Fibroblast of lung (primary cell): Measurements from ENCODE around the gene MICAL3. TPM values are rescaled to one million over a fixed set of nuclear protein-coding genes. Genes with fewer than 3 reads are reported as not detected.

Source experiments
- DNase-seq, 2 donors: peaks; one replicate each; pipeline versions ENCODE4 v3.0.0 to v3.0.0-alpha.2; 2010; ENCODE audit warnings: low read depth in 2 of 2
- H2AFZ ChIP-seq: 2 replicates; pipeline ENCODE4 v1.5.1; 2012; ENCODE audit warnings: low read length, control low read depth, inconsistent platforms
- H3K27ac ChIP-seq: 2 replicates; pipeline ENCODE4 v1.5.1; 2011; ENCODE audit warnings: low read length, control low read depth; ENCODE audit not compliant: insufficient read depth
- H3K27me3 ChIP-seq: 2 replicates; pipeline ENCODE4 v1.5.1; 2011; ENCODE audit warnings: mild to moderate bottlenecking, low read length; ENCODE audit not compliant: control insufficient read depth, insufficient read depth
- H3K36me3 ChIP-seq: 2 replicates; pipeline ENCODE4 v1.5.1; 2011; ENCODE audit warnings: low read length; ENCODE audit not compliant: control insufficient read depth, insufficient read depth
- H3K4me1 ChIP-seq: 2 replicates; pipeline ENCODE4 v1.5.1; 2011; ENCODE audit warnings: low read length; ENCODE audit not compliant: control insufficient read depth, insufficient read depth; ENCODE audit errors: extremely low read depth
- H3K4me2 ChIP-seq: 2 replicates; pipeline ENCODE4 v1.5.1; 2011; ENCODE audit warnings: low read length, control low read depth; ENCODE audit not compliant: insufficient read depth; ENCODE audit errors: extremely low read depth
- H3K4me3 ChIP-seq, 4 experiments: fragments of 200-600 bp in 1 of 4; sonication (generic) in 1 of 4; replicated peaks in 1 of 4; 2 replicates each; pipeline ENCODE4 v1.5.1; 2011 to 2016; ENCODE audit warnings: low read length in 4 of 4, low read depth in 3 of 4, mild to moderate bottlenecking in 3 of 4, control low read depth in 2 of 4, inconsistent platforms in 1 of 4, mixed read lengths in 1 of 4; ENCODE audit not compliant: insufficient read depth in 1 of 4; ENCODE audit errors: control extremely low read depth in 1 of 4
- H3K79me2 ChIP-seq: 2 replicates; pipeline ENCODE4 v1.5.1; 2012; ENCODE audit warnings: mild to moderate bottlenecking, low read length, inconsistent platforms; ENCODE audit not compliant: control insufficient read depth, insufficient read depth
- H3K9ac ChIP-seq: 2 replicates; pipeline ENCODE4 v1.5.1; 2011; ENCODE audit warnings: mild to moderate bottlenecking, low read length, control low read depth; ENCODE audit not compliant: insufficient read depth
- H3K9me3 ChIP-seq: 2 replicates; pipeline ENCODE4 v1.5.1; 2012; ENCODE audit warnings: low read depth, low read length; ENCODE audit not compliant: control insufficient read depth, insufficient read depth
- H4K20me1 ChIP-seq: 2 replicates; pipeline ENCODE4 v1.5.1; 2011; ENCODE audit warnings: low read length; ENCODE audit not compliant: control insufficient read depth, insufficient read depth; ENCODE audit errors: extremely low read depth
- CTCF ChIP-seq, 2 donors: IDR thresholded peaks in 1 of 2; conservative IDR thresholded peaks in 1 of 2; 1 replicate in 1 of 2; 2 replicates in 1 of 2; pipeline ENCODE4 v1.5.1; 2011 to 2012; ENCODE audit warnings: low read length in 2 of 2, control low read depth in 1 of 2, inconsistent platforms in 1 of 2, low read depth in 1 of 2, mild to moderate bottlenecking in 1 of 2
- EZH2 ChIP-seq: IDR thresholded peaks from 2 replicates; pipeline ENCODE4 v1.5.1; 2012; ENCODE audit warnings: low read length, control low read depth, mild to moderate bottlenecking; ENCODE audit errors: missing control alignments
- polyA plus RNA-seq, 2 donors: library from polyadenylated mRNA; depleted of rRNA in 1 of 2; stranded (reverse) in 1 of 2; unstranded in 1 of 2; fragments of >200 nt; gene quantifications; 2 replicates each; pipeline ENCODE4 v1.2.1, GENCODE V29; 2011 to 2012; ENCODE audit warnings: missing spikeins in 1 of 2
- total RNA-seq: library from RNA; depleted of rRNA; stranded (reverse); fragments of >200 nt; gene quantifications from 2 replicates; pipeline ENCODE4 v1.2.1, GENCODE V29; 2014

The MICAL3 gene
- total and polyA plus RNA-seq, 2 donors (not counting 1 experiment from before 2014, with no cell fraction given) = 10.8 to 22.6 TPM

- Histone ChIP-seq H3K27me3 (no peaks in the 10 kb centered on the region), H3K4me3 (no peak overlapping the region), H4K20me1 (no peaks in the 10 kb centered on the region), H3K9me3 (no peaks in the 10 kb centered on the region), H3K9ac (no peak overlapping the region), H2AFZ (no peak overlapping the region), H3K4me1 (peaks cover 2% of the 10 kb centered on the region), H3K36me3 (peaks cover 8% of the 10 kb centered on the region), H3K27ac (no peak overlapping the region), H3K79me2 (no peaks in the 10 kb centered on the region), H3K4me2 (no peak overlapping the region)
- DNase-seq = no peak
- TF ChIP-seq CTCF (conservative IDR thresholded peaks at IDR 0.05 in 1 of 2, IDR thresholded peaks at IDR 0.05 in 1 of 2; ENCODE audit: low read depth in 1 of 2, low read length in 2 of 2) (no peak), EZH2 (no peak)
Measured at GRCh38 chr22:17807086-17807485, 217.3 kb downstream of the MICAL3 start.

- peaks cover 8% of the 10 kb centered on the region for H3K36me3 ChIP-seq
- H2AFZ ChIP-seq = no peak overlapping the region
- no peak overlapping the region for H3K27ac ChIP-seq
- H3K27me3 ChIP-seq = no peaks in the 10 kb centered on the region
- H3K9ac ChIP-seq = no peak overlapping the region
- no peak overlapping the region for H3K4me2 ChIP-seq
- H3K79me2 ChIP-seq = no peaks in the 10 kb centered on the region
- no peaks in the 10 kb centered on the region for H3K9me3 ChIP-seq
- H3K4me3 ChIP-seq = no peak overlapping the region
- DNase-seq = no peak
- H3K4me1 ChIP-seq = peaks cover 2% of the 10 kb centered on the region
- no peaks in the 10 kb centered on the region for H4K20me1 ChIP-seq
- TF ChIP-seq EZH2 (no peak), CTCF (conservative IDR thresholded peaks at IDR 0.05 in 1 of 2, IDR thresholded peaks at IDR 0.05 in 1 of 2; ENCODE audit: low read depth in 1 of 2, low read length in 2 of 2) (no peak)
Measured at GRCh38 chr22:17806437-17806836, 217.9 kb downstream of the MICAL3 start.

GRCh38 chr22:17804331-17805080, 219.9 kb downstream of the MICAL3 start:
- no peaks in the 10 kb centered on the region for H3K79me2 ChIP-seq
- H3K9me3 ChIP-seq = no peaks in the 10 kb centered on the region
- peaks cover 2% of the 10 kb centered on the region for H3K4me1 ChIP-seq
- no peaks in the 10 kb centered on the region for H4K20me1 ChIP-seq
- TF ChIP-seq CTCF (conservative IDR thresholded peaks at IDR 0.05 in 1 of 2, IDR thresholded peaks at IDR 0.05 in 1 of 2; ENCODE audit: low read depth in 1 of 2, low read length in 2 of 2) (no peak), EZH2 (no peak)
- peaks cover 3% of the 10 kb centered on the region for H3K36me3 ChIP-seq
- H3K9ac ChIP-seq = no peak overlapping the region
- H3K27me3 ChIP-seq = no peaks in the 10 kb centered on the region
- H2AFZ ChIP-seq = no peak overlapping the region
- no peak for DNase-seq
- H3K4me2 ChIP-seq = no peak overlapping the region
- no peak overlapping the region for H3K4me3 ChIP-seq
- H3K27ac ChIP-seq = no peak overlapping the region
